Measurements from ENCODE around the gene CEP162.

DNA sequence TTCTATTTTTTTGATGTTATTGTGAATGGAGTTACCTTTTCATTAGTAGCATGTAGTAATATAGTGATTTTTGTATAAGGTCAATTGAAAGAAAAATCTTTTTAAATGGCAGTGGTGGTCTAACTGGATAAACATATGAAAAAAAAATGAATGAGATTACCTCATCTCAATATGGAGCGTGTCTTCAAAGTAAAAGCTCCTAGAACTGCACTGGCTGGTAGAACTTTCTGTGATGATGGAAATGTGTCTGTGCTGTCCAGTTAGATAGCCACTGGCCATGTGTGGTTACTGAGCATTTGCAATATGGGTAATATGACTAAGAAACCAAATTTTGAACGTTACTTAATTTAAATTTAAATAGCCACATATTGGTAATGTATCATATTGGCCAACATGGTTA lies 149.8 kb downstream of the CEP162 start:
- no peak for TF ChIP-seq EP300 (IDR thresholded peaks at IDR 0.05)
- TF ChIP-seq POLR2A (IDR thresholded peaks at IDR 0.05) = no peak
